Measurements from ENCODE around the gene VPS9D1. TPM values are rescaled to one million over a fixed set of nuclear protein-coding genes. Genes with fewer than 3 reads are reported as not detected.

Gene VPS9D1
- total and polyA plus RNA-seq, 10 of the 15 experiments (the other 5 are each of a cell fraction or from before 2014, with no cell fraction given): 0.65 to 4.2 (median 1.1) TPM

- TF ChIP-seq CBX3 (IDR thresholded peaks at IDR 0.05; ENCODE audit: borderline replicate concordance, low read depth) (no peak), SKIL (IDR thresholded peaks at IDR 0.05; ENCODE audit: low read depth, poor library complexity, severe bottlenecking) (no peak), MLLT1 (IDR thresholded peaks at IDR 0.05) (no peak), SIX5 (IDR thresholded peaks at IDR 0.05; ENCODE audit: low read depth, low read length, severe bottlenecking) (peak; percentile 74), TBL1XR1 (IDR thresholded peaks at IDR 0.05; ENCODE audit: low read depth, low read length) (0 out of 2 replicates have a peak, but pooled peaks have one; percentile 64), MAX (IDR thresholded peaks at IDR 0.05; ENCODE audit: low read depth, low read length) (peak; percentile 68), NR2C2 (IDR thresholded peaks at IDR 0.05; ENCODE audit: borderline replicate concordance, control insufficient read depth, insufficient read length, low read depth) (no peak), HSF1 (IDR thresholded peaks at IDR 0.05; ENCODE audit: low read depth, low read length) (no peak), RBBP5 (conservative IDR thresholded peaks at IDR 0.05) (no peak), SMC3 (IDR thresholded peaks at IDR 0.05; ENCODE audit: borderline replicate concordance, low read length) (no peak), NR2F1 (conservative IDR thresholded peaks at IDR 0.05) (peak; percentile 78), PML (IDR thresholded peaks at IDR 0.05; ENCODE audit: low read length) (no peak), IKZF1 (conservative IDR thresholded peaks at IDR 0.05) (peak; percentile 94), BMI1 (IDR thresholded peaks at IDR 0.05; ENCODE audit: borderline replicate concordance) (no peak), MTA2 (IDR thresholded peaks at IDR 0.05; ENCODE audit: low read depth) (no peak), SMAD1 (IDR thresholded peaks at IDR 0.05; ENCODE audit: low read depth, partially characterized antibody) (no peak), ASH2L (IDR thresholded peaks at IDR 0.05; ENCODE audit: borderline replicate concordance, low read depth) (peak; percentile 87; the same call in 1 of the 2 replicates), JUND (IDR thresholded peaks at IDR 0.05; ENCODE audit: low read depth, low read length) (peak; percentile 52; the same call in 1 of the 2 replicates), E2F8 (IDR thresholded peaks at IDR 0.05; ENCODE audit: low read depth, partially characterized antibody) (no peak), SREBF2 (IDR thresholded peaks at IDR 0.05; ENCODE audit: low read length) (peak; percentile 66; the same call in 1 of the 2 replicates), NR2C1 (IDR thresholded peaks at IDR 0.05) (peak; percentile 74)
Observed at GRCh38 chr16:89720813-89721545, at the start of gene VPS9D1, which contains the start of gene ZNF276 (continued).

Measured in GM12878 (cell line).